ENCODE measurements around the gene IL18RAP. TPM values are rescaled to one million over a fixed set of nuclear protein-coding genes. Genes with fewer than 3 reads are reported as not detected.

The IL18RAP gene
- polyA plus RNA-seq, 1 donor = 0.14 TPM

GRCh38 chr2:102424754-102425153 lies 1.8 kb downstream of the IL18RAP start:
- no peak for DNase-seq

- DNase-seq = no peak
Observed at GRCh38 chr2:102425441-102426132, 2.6 kb downstream of the IL18RAP start.

GRCh38 chr2:102427249-102427648 lies 4.3 kb downstream of the IL18RAP start:
- no peak for DNase-seq

GRCh38 chr2:102428573-102428972 lies 5.6 kb downstream of the IL18RAP start:
- no peak for DNase-seq

GRCh38 chr2:102432386-102432785 lies 9.4 kb downstream of the IL18RAP start:
- no peak for DNase-seq

GRCh38 chr2:102433973-102434654 lies 11.2 kb downstream of the IL18RAP start:
- DNase-seq = no peak

GRCh38 chr2:102434655-102435381 lies 11.9 kb downstream of the IL18RAP start:
- no peak for DNase-seq

- DNase-seq = no peak
Observed at GRCh38 chr2:102435741-102436140, 12.8 kb downstream of the IL18RAP start.

- peak; percentile 11 for DNase-seq
Observed at GRCh38 chr2:102436323-102436722, 13.4 kb downstream of the IL18RAP start.

GRCh38 chr2:102437122-102437521 lies 14.2 kb downstream of the IL18RAP start:
- no peak for DNase-seq

GRCh38 chr2:102438111-102438510 lies 15.2 kb downstream of the IL18RAP start:
- DNase-seq = no peak

- DNase-seq = no peak
Observed at GRCh38 chr2:102438578-102438977, 15.6 kb downstream of the IL18RAP start.

GRCh38 chr2:102439065-102439695 lies 16.2 kb downstream of the IL18RAP start:
- no peak for DNase-seq

- peak; percentile 11 for DNase-seq
Observed at GRCh38 chr2:102442967-102443828, 20.2 kb downstream of the IL18RAP start.

GRCh38 chr2:102444233-102444632 lies 21.3 kb downstream of the IL18RAP start:
- DNase-seq = no peak

- no peak for DNase-seq
Observed at GRCh38 chr2:102446936-102447335, 24.0 kb downstream of the IL18RAP start.

GRCh38 chr2:102449370-102449974 lies 26.5 kb downstream of the IL18RAP start:
- peak; percentile 30 for DNase-seq

GRCh38 chr2:102451968-102452367 lies 29.0 kb downstream of the IL18RAP start:
- DNase-seq = no peak

- no peak for DNase-seq
Observed at GRCh38 chr2:102453501-102453900, 30.5 kb downstream of the IL18RAP start.

GRCh38 chr2:102455061-102455670 lies 32.2 kb downstream of the IL18RAP start:
- no peak for DNase-seq

GRCh38 chr2:102460467-102460866 lies 37.5 kb downstream of the IL18RAP start:
- DNase-seq = no peak

All from hindlimb muscle (tissue), 1 donor.